DMS79 treated with DMSO at 0.1 percent for 48 hours (cell line): ENCODE measurements around the gene EIF4G3.
A peak's percentile ranks its signal among the peaks of the same experiment; 100 is the strongest.
"Not testable (repeated sequence)": the region's sequence is repeated elsewhere in the genome, so short reads cannot be mapped to it uniquely, and the experiment has no call there.

ENCODE experiments used
- DNase-seq: peaks from one replicate; lab custom pipeline; 2025; lab: John Stamatoyannopoulos, UW

Gene EIF4G3

DNA sequence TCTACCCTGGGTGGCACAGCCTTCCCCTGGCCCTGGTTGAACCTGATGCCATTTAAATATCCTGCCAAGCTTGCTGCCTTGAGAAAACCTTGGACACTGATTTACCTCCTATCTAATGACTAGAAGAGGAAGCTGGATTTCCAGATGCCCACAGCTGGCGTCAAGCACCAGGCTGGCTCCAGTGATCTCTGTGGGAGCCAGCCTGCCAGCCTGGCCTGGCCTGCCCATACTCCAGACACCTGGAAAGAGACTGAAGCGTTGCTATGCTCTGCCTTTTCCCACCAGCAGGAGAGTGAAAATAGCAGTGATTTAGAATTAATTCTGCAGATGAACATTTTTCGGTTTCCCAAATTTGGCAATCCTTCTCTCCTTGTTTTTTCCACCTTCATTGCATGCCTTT lies 11.5 kb upstream of the EIF4G3 start:
- DNase-seq, result peak; percentile 66

DNA sequence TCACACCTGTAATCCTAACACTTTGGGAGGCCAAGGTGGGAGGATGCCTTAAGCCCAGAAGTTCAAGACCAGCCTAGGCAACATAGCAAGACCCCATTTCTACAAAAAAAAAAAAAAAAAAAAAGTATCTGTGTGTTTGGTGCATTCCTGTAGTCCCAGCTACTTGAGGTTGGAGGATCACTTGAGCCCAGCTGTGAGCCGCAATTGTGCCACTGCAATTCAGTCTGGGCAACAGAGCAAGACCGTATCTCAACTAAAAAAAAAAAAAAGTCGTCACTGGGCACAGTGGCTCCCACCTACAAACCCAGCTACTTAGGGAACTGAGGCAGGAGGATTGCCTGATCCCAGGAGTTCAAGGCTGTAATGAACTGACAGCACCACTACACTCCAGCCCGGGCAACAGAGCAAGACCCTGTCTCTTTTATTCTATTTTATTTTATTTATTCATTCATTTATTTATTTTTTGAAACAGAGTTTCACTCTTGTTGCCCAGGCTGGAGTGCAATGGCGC lies 8.6 kb upstream of the EIF4G3 start:
- DNase-seq, result no peak

DNA sequence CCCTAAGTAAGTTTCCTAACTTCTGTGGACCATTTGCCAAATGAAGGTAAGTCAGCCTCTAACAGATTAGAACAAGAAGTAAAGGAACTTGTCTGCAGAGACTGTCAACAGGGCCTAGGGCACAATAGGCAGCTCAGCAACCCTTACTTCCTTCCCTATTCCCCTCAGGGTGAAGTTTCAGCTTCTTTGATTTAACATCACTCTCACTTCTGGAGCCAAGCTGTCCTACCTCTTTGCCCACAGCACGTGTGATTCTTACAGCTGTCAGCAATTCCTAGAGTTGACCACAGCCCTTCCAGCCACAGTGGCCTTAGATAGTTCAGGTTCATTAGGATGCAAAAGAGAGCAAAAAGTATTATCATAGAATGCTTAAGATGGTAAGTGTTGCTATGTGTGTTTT lies 7.6 kb upstream of the EIF4G3 start:
- no peak for DNase-seq

DNA sequence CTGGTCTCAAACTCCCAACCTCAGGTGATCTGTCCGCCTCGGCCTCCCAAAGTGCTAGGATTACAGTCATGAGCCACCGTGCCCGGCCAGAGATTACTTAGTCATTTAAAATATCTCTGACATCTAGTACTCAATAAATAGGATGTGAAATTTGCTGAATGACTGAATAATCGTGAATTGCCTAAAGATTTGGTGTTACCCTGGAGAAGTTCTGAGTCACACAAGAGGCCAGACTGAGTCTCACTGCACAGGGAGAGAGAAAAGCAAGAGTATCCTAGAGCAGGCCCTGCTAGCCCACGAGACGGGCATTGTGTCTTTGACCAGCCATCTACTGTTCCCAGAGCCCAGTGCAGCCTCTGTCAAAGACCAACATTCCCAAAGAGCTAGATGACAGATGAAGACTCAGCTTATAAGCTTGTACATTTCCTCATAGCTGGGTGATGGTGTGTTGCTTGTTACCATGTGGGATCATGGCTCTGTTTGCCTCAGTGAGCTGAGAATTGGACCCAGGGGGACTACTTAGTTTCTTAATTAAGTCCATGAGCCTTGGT lies 5.6 kb upstream of the EIF4G3 start:
- DNase-seq, result no peak

DNA sequence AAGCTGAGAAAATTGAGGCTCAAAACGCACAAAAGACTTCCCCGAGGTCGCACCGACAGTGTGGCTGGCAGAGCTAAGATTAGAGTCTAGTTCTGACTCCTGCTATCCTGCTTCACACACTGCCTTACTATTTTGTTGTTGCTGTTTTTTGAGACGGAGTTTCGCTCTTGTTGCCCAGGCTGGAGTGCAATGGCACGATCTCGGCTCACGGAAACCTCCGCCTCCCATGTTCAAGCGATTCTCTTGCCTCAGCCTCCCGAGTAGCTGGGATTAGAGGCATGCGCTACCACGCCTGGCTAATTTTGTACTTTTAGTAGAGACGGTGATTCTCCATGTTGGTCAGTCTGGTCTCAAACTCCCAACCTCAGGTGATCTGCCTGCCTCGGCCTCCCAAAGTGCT lies 1.6 kb upstream of the EIF4G3 start:
- DNase-seq, result not testable (repeated sequence)

DNA sequence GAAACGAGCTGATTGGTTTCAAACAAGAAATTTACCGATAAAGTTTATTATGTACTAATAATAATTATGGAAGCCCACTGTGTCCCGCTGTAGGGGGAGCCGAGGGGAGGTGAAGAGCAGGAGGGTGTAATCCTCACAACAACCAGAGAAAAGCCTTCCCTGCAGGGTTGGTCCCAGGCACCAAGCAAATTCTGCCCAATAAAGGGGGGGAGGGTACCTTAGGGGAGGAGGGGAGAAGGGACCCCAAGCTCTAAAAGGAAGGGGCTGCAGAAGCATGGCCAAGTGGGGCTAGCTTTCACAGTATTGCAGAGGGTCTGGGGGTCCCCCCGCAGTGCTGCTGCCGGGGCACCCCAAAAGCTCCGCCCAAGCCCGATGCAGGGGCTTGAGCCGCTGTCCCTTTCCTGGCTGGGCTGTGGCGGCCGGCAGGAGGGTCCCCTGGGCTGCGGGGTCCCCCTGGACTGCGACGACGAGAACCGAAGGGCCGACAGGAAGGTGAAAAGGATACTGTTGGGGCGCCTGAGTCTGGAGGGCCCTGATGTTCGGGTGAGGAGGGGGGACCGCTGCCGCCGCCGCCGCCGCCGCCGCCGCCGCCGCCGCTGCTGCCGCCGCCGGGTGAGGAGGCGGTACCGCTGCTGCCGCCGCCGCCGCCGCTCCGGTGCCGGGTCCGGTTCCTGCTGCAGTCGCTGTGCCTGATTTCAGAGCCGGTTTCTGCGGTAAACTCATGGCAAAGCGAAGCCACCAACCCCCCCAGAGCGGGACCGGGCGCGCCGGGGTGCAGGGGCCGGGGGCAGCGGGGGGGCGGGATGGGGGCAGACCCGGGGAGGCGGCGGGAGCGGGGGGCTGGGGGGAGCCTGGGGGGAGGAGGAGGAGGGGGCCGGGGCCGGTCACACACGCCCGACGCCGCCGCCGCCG lies 771 bp downstream of the EIF4G3 start:
- DNase-seq, result peak; percentile 67

DNA sequence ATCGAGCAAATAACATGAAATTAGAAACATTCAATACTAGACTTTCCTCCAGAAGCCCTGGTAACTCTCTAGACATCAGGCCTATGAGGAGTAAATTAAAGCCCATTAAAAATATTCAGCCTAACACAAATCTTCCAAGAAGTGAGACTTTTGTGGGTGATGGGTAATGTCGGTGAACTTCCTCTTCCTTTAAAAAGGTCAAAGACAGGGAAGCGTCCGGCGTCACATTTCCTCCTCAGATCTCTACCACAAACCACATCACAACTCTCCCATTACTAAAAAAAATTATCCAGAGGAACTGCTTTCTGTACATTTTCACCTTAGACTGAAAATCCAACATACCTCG lies 1.4 kb downstream of the EIF4G3 start:
- peak; percentile 67 for DNase-seq

DNA sequence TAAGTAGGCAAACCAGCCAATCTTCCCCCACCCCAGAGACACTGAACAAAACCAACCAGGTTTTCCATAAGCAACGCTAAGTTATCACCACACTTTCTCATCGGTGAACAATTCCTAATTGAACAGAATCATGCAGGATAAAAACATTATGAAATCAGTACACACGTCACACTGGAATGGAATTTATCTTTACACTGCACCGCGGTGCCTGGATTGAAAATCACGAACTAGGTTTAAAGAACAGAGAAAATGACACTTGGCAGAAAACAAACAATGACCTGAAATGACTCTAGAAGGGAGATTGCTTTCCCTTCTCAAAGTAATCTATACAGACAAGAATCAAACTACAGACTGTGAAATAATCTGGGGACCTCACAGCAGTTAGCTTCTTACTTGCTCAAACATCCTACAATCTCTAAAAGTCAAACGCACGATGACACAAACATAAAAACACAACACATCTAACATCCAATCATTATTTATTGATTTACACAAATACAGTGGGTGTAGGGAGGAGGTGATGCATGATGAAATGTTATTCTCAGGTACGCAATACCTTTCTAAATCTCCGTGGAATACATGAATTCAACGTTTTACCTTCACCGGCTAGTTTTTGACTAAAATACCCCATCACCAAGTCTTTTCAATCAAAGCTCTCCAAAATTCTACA lies 1.9 kb downstream of the EIF4G3 start:
- DNase-seq, result no peak

DNA sequence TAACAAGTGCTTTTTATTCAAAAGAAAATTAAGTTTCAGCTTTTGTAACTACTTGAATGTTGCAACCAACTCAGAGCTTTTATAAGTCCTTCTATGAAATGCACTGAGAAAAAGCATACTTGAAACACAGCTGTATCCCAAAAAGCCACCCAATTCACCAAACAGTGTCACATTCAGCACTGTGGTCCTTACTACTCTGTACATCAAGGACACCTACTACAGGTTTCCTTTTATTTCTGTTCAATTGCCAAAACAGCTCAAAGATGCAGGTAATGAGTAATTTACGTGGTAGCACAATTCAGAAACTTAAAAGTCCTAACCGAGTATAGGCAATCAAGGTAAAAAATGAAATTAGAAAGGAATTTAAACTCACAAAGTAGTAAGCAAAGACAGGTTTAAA lies 2.5 kb downstream of the EIF4G3 start:
- DNase-seq, result no peak

DNA sequence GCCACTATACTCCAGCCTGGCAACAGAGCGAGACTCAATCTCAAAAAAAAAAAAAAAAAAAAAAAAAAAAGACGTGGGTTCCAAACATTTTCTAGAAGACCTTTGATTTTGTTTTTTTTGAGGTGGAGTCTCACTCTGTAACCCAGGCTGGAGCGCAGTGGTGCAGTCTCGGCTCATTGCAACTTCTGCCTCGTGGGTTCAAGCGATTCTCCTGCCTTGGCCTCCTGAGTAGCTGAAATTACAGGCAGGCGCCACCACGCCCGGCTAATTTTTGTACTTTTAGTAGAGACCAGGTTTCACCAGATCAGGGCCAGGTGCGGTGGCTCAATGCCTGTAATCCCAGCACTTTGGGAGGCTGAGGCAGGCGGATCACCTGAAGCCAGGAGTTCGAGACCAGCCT lies 3.6 kb downstream of the EIF4G3 start:
- not testable (repeated sequence) for DNase-seq

DNA sequence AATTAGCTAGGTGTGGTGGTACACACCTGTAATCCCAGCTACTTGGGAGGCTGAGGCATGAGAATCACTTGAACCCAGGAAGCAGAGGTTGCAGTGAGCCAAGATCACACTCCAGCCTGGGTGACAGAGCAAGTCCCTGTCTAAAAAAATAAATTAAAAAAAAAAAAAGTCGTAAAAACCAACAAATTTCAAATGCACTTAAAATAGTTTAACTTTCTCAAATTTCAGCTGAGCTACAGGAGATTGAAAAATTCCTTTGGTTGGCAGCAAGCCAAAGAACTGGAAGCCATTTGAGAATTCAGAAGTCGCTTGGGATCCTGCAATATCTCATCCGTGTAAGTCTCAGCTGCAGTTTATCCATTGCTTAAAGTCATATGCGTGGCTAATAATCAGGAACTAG lies 5.9 kb downstream of the EIF4G3 start:
- not testable (repeated sequence) for DNase-seq

DNA sequence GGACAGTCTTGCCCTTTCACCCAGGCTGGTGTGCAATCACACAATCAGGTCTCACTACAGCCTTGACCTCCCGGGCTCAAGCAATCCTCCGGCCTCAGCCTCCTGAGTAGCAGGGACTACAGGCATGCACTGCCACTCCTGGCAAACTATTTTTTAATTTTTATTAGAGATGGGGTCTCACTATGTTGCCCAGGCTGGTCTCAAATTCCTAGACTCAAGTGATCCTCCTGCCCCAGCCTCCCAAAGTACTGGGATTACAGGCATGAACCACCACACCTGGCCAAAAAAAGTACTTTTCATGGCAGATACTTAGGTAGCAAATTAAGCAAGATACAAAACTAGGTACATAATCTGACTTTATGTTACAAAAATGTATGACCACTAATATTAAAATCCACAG lies 8.3 kb downstream of the EIF4G3 start:
- no peak for DNase-seq

DNA sequence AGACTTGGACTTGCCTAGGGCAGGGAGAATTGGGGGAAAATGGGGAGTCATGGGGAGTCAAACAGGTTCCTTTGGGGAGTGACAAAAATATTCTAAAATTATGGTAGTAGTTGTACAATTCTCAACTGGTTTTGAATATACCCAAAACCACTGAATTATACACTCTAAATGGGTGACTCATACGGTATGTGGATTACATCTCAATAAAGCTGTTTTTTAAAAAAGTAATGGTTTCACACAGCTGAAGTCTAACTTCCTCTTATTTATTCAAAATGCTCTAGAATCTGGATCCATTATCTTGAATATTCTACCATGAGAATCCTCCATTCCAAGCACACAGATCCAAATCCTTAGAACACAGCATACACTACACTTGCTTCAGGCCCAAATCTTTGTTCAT lies 11.1 kb downstream of the EIF4G3 start:
- DNase-seq, result no peak

DNA sequence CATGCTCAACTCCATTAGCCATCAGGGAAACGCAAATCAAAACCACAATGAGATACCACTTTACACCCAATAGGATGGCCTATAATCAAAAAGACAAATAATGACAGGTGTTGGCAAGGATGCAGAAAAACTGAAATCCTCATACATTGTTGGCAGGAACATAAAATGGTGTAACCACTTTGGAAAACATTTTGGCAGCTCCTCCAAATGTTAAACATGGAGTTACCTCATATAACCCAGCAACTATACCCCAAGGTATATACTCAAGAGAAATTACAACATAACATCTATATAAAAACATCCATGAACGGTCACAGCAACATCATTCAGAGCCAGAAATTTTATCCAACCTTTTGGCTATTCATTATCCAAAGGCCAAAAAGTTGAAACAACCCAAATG lies 11.6 kb downstream of the EIF4G3 start:
- DNase-seq, result no peak

DNA sequence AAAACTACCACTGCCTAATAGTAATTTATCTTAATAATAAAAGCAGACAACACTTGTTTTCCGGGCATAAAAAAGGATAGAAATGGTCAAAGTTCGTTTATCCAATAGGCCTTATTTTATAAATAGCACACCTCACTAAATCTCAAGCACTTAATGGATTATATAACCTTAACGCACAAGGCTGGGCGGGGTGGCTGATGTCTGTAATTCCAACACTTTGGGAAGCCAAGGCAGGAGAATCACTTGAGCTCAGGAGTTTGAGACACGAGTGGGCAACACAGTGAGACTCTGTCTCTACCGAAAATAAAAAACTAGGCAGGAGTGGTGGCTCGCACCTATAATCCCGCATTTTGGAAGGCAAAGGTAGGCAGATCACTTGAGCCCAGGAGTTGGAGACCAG lies 12.4 kb downstream of the EIF4G3 start:
- DNase-seq, result no peak

DNA sequence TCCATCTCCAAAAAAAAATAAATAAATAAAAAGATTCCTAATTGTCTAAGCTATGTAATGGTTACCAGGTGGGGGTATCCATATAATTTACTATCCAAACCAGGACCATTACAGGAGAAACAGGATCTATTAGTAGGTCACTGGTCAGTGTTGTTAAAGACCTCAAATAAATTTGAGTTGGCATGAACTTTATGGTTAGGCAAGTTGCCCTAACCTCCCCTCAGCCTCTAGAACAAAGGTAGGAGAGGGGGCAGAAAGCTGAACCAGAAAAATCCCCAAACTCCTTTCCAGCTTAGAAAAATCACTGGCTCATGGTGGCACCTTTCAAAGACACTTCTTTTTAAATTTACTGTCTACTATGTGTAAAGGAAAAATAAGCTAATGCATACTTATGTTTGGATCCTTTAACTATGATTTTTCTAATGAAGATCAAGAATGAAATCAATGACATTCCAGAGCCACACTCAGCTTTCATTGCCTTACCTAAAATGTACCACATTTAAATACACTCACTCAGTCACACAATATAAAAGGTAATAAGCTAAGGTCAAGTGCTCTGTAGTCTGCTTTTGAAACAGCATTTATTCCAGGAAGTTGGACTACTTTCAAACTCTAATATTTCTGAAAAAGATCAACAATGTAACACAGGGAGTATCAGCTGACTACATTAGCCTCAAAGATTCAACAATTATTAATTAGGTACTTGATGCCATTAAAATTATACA lies 13.8 kb downstream of the EIF4G3 start:
- peak; percentile 13 for DNase-seq

DNA sequence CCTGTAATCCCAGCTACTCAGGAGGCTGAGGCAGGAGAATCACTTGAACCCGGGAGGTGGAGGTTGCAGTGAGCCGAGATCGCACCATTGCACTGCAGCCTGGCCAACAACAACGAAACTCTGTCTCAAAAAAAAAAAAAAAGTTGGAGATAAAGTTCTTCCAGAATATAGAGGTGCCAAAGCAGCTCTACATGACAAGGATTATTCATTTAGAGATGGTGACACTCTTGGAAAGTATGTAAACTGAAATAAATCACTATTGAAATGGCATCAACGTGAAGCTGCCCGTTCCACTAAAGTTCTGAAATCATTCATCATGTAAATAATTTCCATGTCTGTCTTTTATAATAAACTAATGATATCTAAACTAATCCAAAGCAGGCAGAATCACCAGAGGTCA lies 14.9 kb downstream of the EIF4G3 start:
- no peak for DNase-seq

DNA sequence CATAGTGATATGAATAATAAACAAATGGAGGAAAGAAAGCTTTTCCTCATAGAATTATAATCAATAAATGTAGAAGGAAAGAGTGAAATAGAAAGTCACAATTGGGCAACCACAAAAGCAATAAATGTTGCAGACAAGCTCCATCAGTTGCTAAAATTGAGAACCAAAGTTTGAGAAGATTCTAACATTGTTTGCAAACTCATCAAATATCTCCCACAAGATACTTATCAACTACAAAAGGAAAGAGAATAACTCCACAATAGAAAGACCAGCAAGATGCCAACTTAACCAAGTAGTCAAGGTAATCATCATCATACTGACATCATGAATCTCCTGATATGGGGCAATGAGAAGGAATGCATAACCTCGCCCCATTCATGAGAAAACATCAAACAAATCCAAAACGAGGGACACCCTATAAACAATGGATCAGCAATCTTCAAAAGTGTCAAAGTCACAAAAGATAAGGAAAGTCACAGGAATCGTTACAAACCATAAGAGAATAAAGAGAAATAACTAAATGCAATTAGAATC lies 16.4 kb downstream of the EIF4G3 start:
- no peak for DNase-seq

DNA sequence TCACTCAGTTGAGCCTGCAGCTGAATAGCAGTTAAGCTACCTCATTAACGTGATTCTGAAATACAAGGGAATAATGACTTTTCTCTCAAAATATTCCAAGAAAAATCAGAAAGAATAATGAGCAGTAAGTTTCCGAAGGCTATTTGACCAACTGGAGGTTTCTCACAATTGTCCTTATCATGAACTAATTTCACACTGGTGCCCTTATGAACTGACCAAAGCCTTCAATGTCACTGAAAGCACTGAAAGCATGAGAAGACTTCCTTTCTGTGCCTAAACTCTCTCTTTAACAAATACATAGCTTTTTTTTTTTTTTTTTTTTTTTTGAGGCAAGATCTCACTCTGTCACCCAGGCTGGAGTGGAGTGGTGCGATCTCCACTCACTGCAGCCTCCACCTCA lies 18.8 kb downstream of the EIF4G3 start:
- no peak for DNase-seq

DNA sequence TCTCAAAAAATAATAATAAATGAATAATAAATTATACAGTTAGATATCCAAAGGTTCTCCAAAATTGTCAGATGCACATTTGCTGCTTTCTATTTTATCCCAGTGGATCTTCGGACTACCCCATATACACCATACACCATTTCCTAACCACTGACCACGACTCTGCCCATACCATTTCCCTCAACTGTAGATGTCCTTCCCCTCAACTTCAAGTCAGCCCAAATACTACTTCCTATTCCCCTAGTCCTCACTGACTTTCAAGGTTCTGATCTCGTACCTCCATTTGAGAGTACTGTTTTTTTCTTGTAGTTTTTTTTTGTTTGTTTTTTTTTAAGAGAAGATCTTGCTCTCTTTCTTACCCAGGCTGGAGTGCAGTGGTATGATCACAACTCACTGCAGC lies 19.6 kb downstream of the EIF4G3 start:
- DNase-seq, result no peak

DNA sequence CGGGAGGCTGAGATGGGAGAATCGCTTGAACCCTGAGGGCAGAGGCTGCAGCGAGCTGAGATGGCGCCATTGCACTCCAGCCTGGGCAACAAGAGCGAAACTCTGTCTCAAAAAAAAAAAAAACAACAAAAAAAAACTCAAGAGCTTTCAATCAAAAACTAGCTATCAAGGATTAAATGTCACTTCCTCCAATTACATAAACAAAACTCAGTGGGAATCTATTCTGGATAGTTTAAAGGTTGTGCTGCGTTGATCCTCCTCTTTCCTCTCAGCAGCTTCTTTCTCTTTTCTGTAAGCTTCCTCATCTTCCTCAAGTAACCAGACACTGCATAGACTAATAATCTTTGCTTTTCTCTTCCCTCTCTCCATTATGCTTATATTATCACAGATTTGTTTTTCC lies 20.7 kb downstream of the EIF4G3 start:
- DNase-seq, result no peak

DNA sequence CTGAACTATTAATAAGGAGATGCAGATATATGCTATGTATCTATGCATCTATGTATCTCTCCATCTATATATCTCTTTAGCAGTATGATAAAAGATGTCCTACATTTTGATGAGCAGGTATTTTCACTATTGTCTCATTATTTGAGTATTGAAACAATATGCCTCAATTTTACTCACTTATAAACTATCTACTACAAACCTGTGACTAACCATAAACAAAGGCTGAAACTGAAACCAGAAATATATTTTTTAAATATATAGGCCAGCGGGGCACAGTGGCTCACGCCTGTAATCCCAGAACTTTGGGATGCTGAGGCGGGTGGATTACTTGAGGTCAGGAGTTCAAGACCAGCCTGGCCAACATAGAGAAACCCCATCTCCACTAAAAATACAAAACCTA lies 22.0 kb downstream of the EIF4G3 start:
- no peak for DNase-seq
